ENCODE measurements around the gene IGFBPL1.

- no peak for TF ChIP-seq POLR2A (IDR thresholded peaks at IDR 0.05)
- TF ChIP-seq CTCF (IDR thresholded peaks at IDR 0.05): no peak
- no peak for TF ChIP-seq EP300 (IDR thresholded peaks at IDR 0.05; ENCODE audit: low read depth)
- TF ChIP-seq POLR2AphosphoS5 (IDR thresholded peaks at IDR 0.05): no peak
These were observed 831 bp downstream of the IGFBPL1 start for GRCh38 chr9:38423273-38423972.
